OCI-LY3 (cell line): ENCODE measurements around the gene USP31.

Source experiments
- H2AFZ ChIP-seq: fragments of 200-600, 300-600 bp; shearing (Covaris generic); 2 replicates; pipeline ENCODE4 v1.6.0; 2014; ENCODE audit warnings: antibody characterized with exemption, low read depth, low read length
- H3K27ac ChIP-seq: fragments of 200-600, 300-600 bp; sonication (generic); 2 replicates; pipeline ENCODE4 v1.5.1; 2014; ENCODE audit warnings: mild to moderate bottlenecking, low read length, moderate library complexity, mixed read lengths
- H3K27me3 ChIP-seq: fragments of 200-600, 300-600 bp; sonication (generic); 2 replicates; pipeline ENCODE4 v1.6.1; 2014; ENCODE audit warnings: low read depth, low read length, mixed read lengths
- H3K36me3 ChIP-seq: fragments of 200-600, 300-600 bp; sonication (generic); replicated peaks from 2 replicates; pipeline ENCODE3; 2014; ENCODE audit warnings: low read depth, low read length, mixed read lengths
- H3K4me1 ChIP-seq: fragments of 300-600, 200-600 bp; sonication (generic); 2 replicates; pipeline ENCODE4 v1.6.1; 2014; ENCODE audit warnings: low read length, mixed read lengths
- H3K4me2 ChIP-seq: fragments of 200-600, 300-600 bp; sonication (generic); 2 replicates; pipeline ENCODE4 v1.6.1; 2014; ENCODE audit warnings: low read length, mixed read lengths
- H3K4me3 ChIP-seq: fragments of 300-600, 200-600 bp; sonication (generic); 2 replicates; pipeline ENCODE4 v1.5.1; 2014; ENCODE audit warnings: antibody characterized with exemption, mild to moderate bottlenecking, low read length, moderate library complexity
- H3K79me2 ChIP-seq: fragments of 300-600, 200-600 bp; shearing (Covaris generic); 2 replicates; pipeline ENCODE4 v1.6.1; 2014; ENCODE audit warnings: mild to moderate bottlenecking, low read length, mixed read lengths
- H3K9ac ChIP-seq: fragments of 300-600, 200-600 bp; shearing (Covaris generic); 2 replicates; pipeline ENCODE4 v1.6.0; 2014; ENCODE audit warnings: mild to moderate bottlenecking, low read length, moderate library complexity
- H3K9me3 ChIP-seq: fragments of 200-600, 300-600 bp; shearing (Covaris generic); 2 replicates; pipeline ENCODE4 v1.6.1; 2014; ENCODE audit warnings: low read length, mixed read lengths; ENCODE audit not compliant: insufficient read depth
- H4K20me1 ChIP-seq: fragments of 200-600, 300-600 bp; sonication (generic); 2 replicates; pipeline ENCODE4 v1.6.1; 2016; ENCODE audit warnings: low read length, mixed read lengths; ENCODE audit not compliant: insufficient read depth
- EZH2phosphoT487 ChIP-seq: fragments of 200-600 bp; shearing (Covaris generic); IDR thresholded peaks from 2 replicates; pipeline ENCODE4 v1.6.1; 2018; ENCODE audit warnings: antibody characterized with exemption, mixed run types, low read depth
- TF ChIP-seq, protein P1 (sequence below): fragments of 200-600, 300-600 bp; sonication (generic); IDR thresholded peaks from 2 replicates; pipeline ENCODE4 v1.5.1; 2014; ENCODE audit warnings: antibody characterized with exemption, low read length, low read depth

Gene USP31

GRCh38 chr16:23140107-23140506, 9.1 kb downstream of the USP31 start:
- Histone ChIP-seq H3K27me3 (no peaks in the 10 kb centered on the region), H3K36me3 (no peaks in the 10 kb centered on the region), H3K79me2 (peaks cover 71% of the 10 kb centered on the region), H3K4me2 (no peak overlapping the region), H3K4me1 (no peaks in the 10 kb centered on the region), H3K9ac (no peak overlapping the region), H4K20me1 (0 out of 2 replicates have a peak, but pooled peaks cover 8% of the 10 kb centered on the region), H3K27ac (no peak overlapping the region), H2AFZ (no peak overlapping the region), H3K9me3 (no peaks in the 10 kb centered on the region), H3K4me3 (no peak overlapping the region)
- TF ChIP-seq EZH2phosphoT487: no peak
- TF ChIP-seq, protein P1, sequence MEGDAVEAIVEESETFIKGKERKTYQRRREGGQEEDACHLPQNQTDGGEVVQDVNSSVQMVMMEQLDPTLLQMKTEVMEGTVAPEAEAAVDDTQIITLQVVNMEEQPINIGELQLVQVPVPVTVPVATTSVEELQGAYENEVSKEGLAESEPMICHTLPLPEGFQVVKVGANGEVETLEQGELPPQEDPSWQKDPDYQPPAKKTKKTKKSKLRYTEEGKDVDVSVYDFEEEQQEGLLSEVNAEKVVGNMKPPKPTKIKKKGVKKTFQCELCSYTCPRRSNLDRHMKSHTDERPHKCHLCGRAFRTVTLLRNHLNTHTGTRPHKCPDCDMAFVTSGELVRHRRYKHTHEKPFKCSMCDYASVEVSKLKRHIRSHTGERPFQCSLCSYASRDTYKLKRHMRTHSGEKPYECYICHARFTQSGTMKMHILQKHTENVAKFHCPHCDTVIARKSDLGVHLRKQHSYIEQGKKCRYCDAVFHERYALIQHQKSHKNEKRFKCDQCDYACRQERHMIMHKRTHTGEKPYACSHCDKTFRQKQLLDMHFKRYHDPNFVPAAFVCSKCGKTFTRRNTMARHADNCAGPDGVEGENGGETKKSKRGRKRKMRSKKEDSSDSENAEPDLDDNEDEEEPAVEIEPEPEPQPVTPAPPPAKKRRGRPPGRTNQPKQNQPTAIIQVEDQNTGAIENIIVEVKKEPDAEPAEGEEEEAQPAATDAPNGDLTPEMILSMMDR: no peak

DNA sequence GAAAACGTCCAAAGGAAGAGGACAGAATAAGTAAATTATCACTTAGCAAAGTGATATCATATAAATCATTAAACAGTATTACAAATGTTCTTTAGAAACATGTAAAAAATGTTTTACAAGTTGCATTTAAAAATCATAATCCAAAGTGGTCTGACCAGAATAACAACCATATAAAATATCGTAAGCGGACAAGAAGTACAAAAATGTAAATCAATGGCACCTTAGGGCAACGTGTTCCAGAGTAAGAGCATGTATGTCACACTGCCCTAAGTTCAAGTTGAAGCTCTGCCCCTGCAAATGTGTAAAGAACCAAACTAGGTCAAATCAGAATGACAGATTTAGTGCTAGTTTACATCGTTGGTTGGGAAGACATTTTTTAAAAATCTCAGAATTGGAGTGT, 11.4 kb downstream of the USP31 start:
- Histone ChIP-seq H2AFZ (no peak overlapping the region), H3K79me2 (peaks cover 69% of the 10 kb centered on the region), H3K27me3 (no peaks in the 10 kb centered on the region), H3K36me3 (no peaks in the 10 kb centered on the region), H3K4me1 (no peaks in the 10 kb centered on the region), H3K27ac (no peak overlapping the region), H3K4me2 (no peak overlapping the region), H4K20me1 (0 out of 2 replicates have a peak, but pooled peaks cover 4% of the 10 kb centered on the region), H3K4me3 (no peak overlapping the region), H3K9me3 (no peaks in the 10 kb centered on the region), H3K9ac (no peak overlapping the region)
- TF ChIP-seq EZH2phosphoT487: no peak
- TF ChIP-seq, protein P1: no peak

GRCh38 chr16:23137256-23137655, 12.0 kb downstream of the USP31 start:
- TF ChIP-seq, protein P1: no peak
- no peak for TF ChIP-seq EZH2phosphoT487
- Histone ChIP-seq H4K20me1 (0 out of 2 replicates have a peak, but pooled peaks cover 4% of the 10 kb centered on the region), H3K9ac (no peak overlapping the region), H2AFZ (no peak overlapping the region), H3K9me3 (no peaks in the 10 kb centered on the region), H3K36me3 (no peaks in the 10 kb centered on the region), H3K27ac (no peak overlapping the region), H3K79me2 (peaks cover 65% of the 10 kb centered on the region), H3K4me3 (no peak overlapping the region), H3K27me3 (no peaks in the 10 kb centered on the region), H3K4me1 (no peaks in the 10 kb centered on the region), H3K4me2 (no peak overlapping the region)

DNA sequence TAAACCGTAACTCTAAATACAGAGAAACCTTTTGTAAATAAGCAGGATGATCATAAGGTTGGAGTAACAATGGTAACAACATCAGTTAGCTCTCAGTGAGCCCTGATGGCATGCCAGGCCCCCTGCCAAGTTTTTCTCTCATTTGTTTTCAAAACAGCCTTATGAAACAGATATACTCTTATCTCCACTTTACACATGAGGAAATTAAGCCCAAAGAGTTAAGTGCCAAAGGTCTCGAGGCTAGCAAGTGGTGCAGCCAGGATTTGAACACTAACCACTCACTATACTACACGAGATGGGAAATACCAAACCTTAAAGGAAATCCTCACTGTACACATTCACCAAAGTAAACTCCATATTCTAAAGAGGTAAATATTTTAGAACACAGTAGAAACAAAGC, 15.0 kb downstream of the USP31 start:
- H3K36me3 ChIP-seq: no peaks in the 10 kb centered on the region
- H3K9me3 ChIP-seq: no peaks in the 10 kb centered on the region
- no peaks in the 10 kb centered on the region for H3K4me1 ChIP-seq
- TF ChIP-seq, protein P1: no peak
- no peak for TF ChIP-seq EZH2phosphoT487
- H3K27ac ChIP-seq: no peak overlapping the region
- no peak overlapping the region for H3K9ac ChIP-seq
- H3K4me2 ChIP-seq: no peak overlapping the region
- peaks cover 62% of the 10 kb centered on the region for H3K79me2 ChIP-seq
- H4K20me1 ChIP-seq: 0 out of 2 replicates have a peak, but pooled peaks cover 4% of the 10 kb centered on the region
- no peaks in the 10 kb centered on the region for H3K27me3 ChIP-seq
- no peak overlapping the region for H2AFZ ChIP-seq
- no peak overlapping the region for H3K4me3 ChIP-seq
